Mesothelial cell of epicardium (in vitro differentiated cells): ENCODE results near the gene HLA-A. TPM values are rescaled to one million over a fixed set of nuclear protein-coding genes. Genes with fewer than 3 reads are reported as not detected.
"Not testable (repeated sequence)": the region's sequence is repeated elsewhere in the genome, so short reads cannot be mapped to it uniquely, and the experiment has no call there.

Experiments used
- DNase-seq, 2 experiments: peaks; one replicate each; pipeline ENCODE4 v3.0.0; 2021; ENCODE audit warnings: low spot score in 2 of 2; ENCODE audit not compliant: unreplicated experiment in 2 of 2
- H3K27ac Mint-ChIP-seq: 2 replicates; pipeline ENCODE4 v1.8.0; 2021; ENCODE audit warnings: mixed read lengths
- H3K27me3 Mint-ChIP-seq: 2 replicates; pipeline ENCODE4 v1.8.0; 2021; ENCODE audit warnings: low read depth, mixed read lengths
- H3K36me3 Mint-ChIP-seq: 2 replicates; pipeline ENCODE4 v1.8.0; 2021; ENCODE audit warnings: mixed read lengths
- H3K4me1 Mint-ChIP-seq: 2 replicates; pipeline ENCODE4 v1.8.0; 2021; ENCODE audit warnings: mixed read lengths
- H3K4me3 Mint-ChIP-seq: 2 replicates; pipeline ENCODE4 v1.8.0; 2021; ENCODE audit warnings: mild to moderate bottlenecking, moderate library complexity, mixed read lengths
- H3K9me3 Mint-ChIP-seq: 2 replicates; pipeline ENCODE4 v1.8.0; 2021; ENCODE audit warnings: mixed read lengths
- total RNA-seq: library from RNA; stranded (reverse); gene quantifications from 3 replicates; pipeline ENCODE4 v1.2.1, GENCODE V29; 2021
- TF ChIP-seq, protein P1 (sequence below): fragments of 200-600 bp; sonication (generic); IDR thresholded peaks from one replicate; pipeline ENCODE4 v1.5.0; 2021; ENCODE audit warnings: antibody characterized with exemption; ENCODE audit not compliant: unreplicated experiment

Gene HLA-A
- total RNA-seq, 1 donor from 2014 or later = 115 TPM

DNA sequence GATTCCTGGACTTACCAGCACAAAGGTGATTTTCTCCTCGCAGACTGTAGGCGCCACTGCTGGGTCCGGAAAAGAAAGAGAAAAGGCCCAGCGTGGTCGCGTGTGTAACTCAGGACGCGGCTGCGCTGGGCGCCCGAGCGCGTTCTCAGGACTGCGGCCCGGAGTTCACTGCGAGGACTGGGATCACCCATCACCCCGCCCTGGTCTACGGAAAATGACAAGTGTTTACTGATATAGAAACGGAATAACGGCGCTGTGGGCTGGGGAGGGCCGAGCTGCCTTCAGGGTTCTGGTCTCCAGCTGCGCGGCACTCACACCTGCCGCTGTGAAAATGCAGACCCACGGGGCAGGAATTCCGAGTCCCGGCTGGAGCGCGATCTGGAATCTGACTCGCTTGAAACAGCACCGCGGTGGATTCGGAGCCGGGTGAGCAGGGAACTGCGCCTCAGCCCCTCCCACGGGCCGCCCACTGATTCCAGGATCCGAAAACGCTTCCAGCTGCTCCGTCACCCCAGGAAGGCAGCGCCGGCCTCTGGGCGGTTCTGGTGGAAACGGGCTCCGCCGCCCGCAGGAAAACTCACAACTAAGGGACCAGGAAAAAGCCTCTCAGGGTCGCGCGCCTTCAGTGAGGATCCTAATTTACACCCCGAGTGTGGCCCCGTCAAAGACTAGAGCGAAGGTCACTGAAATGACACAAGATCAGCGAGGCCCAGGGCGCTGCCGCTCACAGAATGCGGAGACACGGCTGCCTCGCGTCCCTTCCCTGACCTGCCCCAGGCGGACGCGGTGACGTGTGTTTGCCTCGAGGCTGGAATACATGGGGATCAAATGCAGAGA lies 34.5 kb downstream of the HLA-A start:
- Mint-ChIP-seq H3K27me3 (peaks cover 84% of the 10 kb centered on the region), H3K4me3 (peak overlapping the region; percentile 82)
- peak in 1 of 2 experiments; percentile 66 for DNase-seq

DNA sequence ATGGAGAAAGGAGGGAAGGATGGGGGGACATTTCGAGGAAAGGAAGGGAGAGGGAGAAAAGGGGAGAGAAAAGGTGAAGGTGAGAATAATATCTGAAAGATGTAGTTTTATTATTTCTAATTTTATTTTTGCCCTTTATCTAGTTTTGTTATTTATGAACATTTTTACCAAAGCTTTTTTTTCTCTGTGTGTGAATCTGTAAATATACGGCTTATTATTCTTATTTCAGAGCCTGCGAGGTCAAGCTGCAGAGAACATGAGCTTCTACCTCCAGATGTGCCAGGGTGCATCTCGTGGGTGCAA lies 35.0 kb downstream of the HLA-A start:
- TF ChIP-seq, protein P1, sequence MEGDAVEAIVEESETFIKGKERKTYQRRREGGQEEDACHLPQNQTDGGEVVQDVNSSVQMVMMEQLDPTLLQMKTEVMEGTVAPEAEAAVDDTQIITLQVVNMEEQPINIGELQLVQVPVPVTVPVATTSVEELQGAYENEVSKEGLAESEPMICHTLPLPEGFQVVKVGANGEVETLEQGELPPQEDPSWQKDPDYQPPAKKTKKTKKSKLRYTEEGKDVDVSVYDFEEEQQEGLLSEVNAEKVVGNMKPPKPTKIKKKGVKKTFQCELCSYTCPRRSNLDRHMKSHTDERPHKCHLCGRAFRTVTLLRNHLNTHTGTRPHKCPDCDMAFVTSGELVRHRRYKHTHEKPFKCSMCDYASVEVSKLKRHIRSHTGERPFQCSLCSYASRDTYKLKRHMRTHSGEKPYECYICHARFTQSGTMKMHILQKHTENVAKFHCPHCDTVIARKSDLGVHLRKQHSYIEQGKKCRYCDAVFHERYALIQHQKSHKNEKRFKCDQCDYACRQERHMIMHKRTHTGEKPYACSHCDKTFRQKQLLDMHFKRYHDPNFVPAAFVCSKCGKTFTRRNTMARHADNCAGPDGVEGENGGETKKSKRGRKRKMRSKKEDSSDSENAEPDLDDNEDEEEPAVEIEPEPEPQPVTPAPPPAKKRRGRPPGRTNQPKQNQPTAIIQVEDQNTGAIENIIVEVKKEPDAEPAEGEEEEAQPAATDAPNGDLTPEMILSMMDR = no peak
- H3K4me1 Mint-ChIP-seq = peaks cover 22% of the 10 kb centered on the region
- DNase-seq = no peak
- no peaks in the 10 kb centered on the region for H3K9me3 Mint-ChIP-seq
- peak overlapping the region; percentile 82 for H3K4me3 Mint-ChIP-seq
- no peaks in the 10 kb centered on the region for H3K36me3 Mint-ChIP-seq
- H3K27me3 Mint-ChIP-seq = peaks cover 81% of the 10 kb centered on the region
- H3K27ac Mint-ChIP-seq = peak overlapping the region; percentile 4

More for the DNA sequence above, 34.5 kb downstream of the HLA-A start:
- H3K9me3 Mint-ChIP-seq = no peaks in the 10 kb centered on the region
- peak overlapping the region; percentile 80 for H3K27ac Mint-ChIP-seq
- no peaks in the 10 kb centered on the region for H3K36me3 Mint-ChIP-seq
- peaks cover 22% of the 10 kb centered on the region for H3K4me1 Mint-ChIP-seq
- TF ChIP-seq, protein P1 = no peak

- Mint-ChIP-seq H3K27me3 (peaks cover 61% of the 10 kb centered on the region), H3K4me1 (peaks cover 18% of the 10 kb centered on the region)
- H3K4me3 Mint-ChIP-seq, H3K9me3 Mint-ChIP-seq, H3K36me3 Mint-ChIP-seq, H3K27ac Mint-ChIP-seq, DNase-seq: not testable (repeated sequence)
Observed at GRCh38 chr6:29980013-29980412, 37.7 kb downstream of the HLA-A start.

- Mint-ChIP-seq H3K27ac (no peak overlapping the region), H3K4me3 (no peak overlapping the region), H3K36me3 (no peaks in the 10 kb centered on the region), H3K4me1 (peaks cover 13% of the 10 kb centered on the region), H3K27me3 (peaks cover 56% of the 10 kb centered on the region), H3K9me3 (no peaks in the 10 kb centered on the region)
- DNase-seq = no peak
- TF ChIP-seq, protein P1 = no peak
Observed at GRCh38 chr6:29980511-29980910, 38.2 kb downstream of the HLA-A start.

DNA sequence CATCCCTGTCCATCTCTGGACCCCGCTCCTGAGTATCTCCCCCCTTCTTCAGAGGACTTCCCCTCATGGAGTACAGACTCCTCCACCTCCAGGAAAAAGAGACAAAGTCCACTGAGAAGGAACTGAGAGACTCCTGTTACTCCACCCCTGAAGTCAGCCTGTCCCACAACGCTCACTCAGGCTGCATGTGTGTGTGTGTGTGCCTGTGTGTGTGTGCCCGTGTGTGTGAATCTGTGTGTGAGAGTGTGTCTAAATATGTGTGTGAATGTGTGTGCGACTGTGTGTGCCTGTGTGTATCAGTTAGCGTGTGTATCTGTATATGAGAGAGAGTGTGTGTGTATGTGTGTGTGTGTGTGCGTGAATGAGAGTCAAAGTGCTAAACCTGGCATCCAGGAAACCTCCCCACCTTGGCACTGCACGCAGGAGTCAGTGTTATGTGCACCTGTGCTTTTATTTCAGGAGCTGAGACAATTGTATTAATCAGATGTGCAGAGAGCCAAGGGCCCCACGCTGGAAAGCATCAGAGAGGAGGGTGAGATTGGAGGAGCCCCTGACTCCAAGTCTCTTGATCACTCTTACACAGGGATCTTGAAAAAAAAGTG lies 39.0 kb downstream of the HLA-A start:
- no peak overlapping the region for H3K4me3 Mint-ChIP-seq
- no peak for DNase-seq
- no peaks in the 10 kb centered on the region for H3K9me3 Mint-ChIP-seq
- no peak overlapping the region for H3K27ac Mint-ChIP-seq
- TF ChIP-seq, protein P1 = no peak
- H3K27me3 Mint-ChIP-seq = peaks cover 48% of the 10 kb centered on the region
- H3K36me3 Mint-ChIP-seq = no peaks in the 10 kb centered on the region
- H3K4me1 Mint-ChIP-seq = peaks cover 8% of the 10 kb centered on the region

- DNase-seq = no peak
- Mint-ChIP-seq H3K4me3 (no peak overlapping the region), H3K4me1 (peaks cover 2% of the 10 kb centered on the region), H3K27me3 (peaks cover 40% of the 10 kb centered on the region), H3K27ac (no peak overlapping the region), H3K9me3 (no peaks in the 10 kb centered on the region), H3K36me3 (no peaks in the 10 kb centered on the region)
- TF ChIP-seq, protein P1 = no peak
Observed at GRCh38 chr6:29982097-29982496, 39.8 kb downstream of the HLA-A start.
